Ascending aorta (tissue), 2 donors: ENCODE results near the gene FAM111B. TPM values are rescaled to one million over a fixed set of nuclear protein-coding genes. Genes with fewer than 3 reads are reported as not detected.

Experiments used
- DNase-seq, 2 donors: peaks; one replicate each; pipeline ENCODE4 v3.0.0-alpha.2; 2019; ENCODE audit warnings: low spot score in 2 of 2
- H3K27ac ChIP-seq, 2 donors: fragments of 200-600 bp; sonication (generic); one replicate each; pipeline ENCODE4 v1.5.1; 2016 to 2017; ENCODE audit warnings: mild to moderate bottlenecking in 1 of 2
- H3K27me3 ChIP-seq: fragments of 200-600 bp; sonication (generic); one replicate; pipeline ENCODE4 v1.5.1; 2017
- H3K36me3 ChIP-seq, 2 donors: fragments of 200-600 bp; sonication (generic); one replicate each; pipeline ENCODE4 v1.5.1; 2016
- H3K4me1 ChIP-seq, 2 donors: fragments of 200-600 bp; sonication (generic); one replicate each; pipeline ENCODE4 v1.5.1; 2016 to 2017; ENCODE audit warnings: mild to moderate bottlenecking in 1 of 2
- H3K4me3 ChIP-seq, 2 donors: fragments of 200-600 bp; sonication (generic); one replicate each; pipeline ENCODE4 v1.5.1; 2016 to 2017; ENCODE audit warnings: mild to moderate bottlenecking in 1 of 2
- H3K9me3 ChIP-seq, 2 donors: fragments of 200-600 bp; sonication (generic); one replicate each; pipeline ENCODE4 v1.5.1; 2016
- CTCF ChIP-seq, 3 experiments: fragments of 200-600 bp in 2 of 3; fragments of 450-650 bp in 1 of 3; sonication (generic) in 2 of 3; IDR thresholded peaks; one replicate each; pipeline ENCODE4 v1.5.1; 2016 to 2019; ENCODE audit warnings: antibody characterized with exemption in 3 of 3, mild to moderate bottlenecking in 1 of 3, moderate library complexity in 1 of 3
- intact Hi-C: fragments of 100-400 bp; cut with DNase I; formaldehyde crosslinking; loops from one replicate; pipeline ENCODE4 v1.15.1; 2023
- total RNA-seq: library from RNA; depleted of rRNA; stranded (reverse); fragments of >200 nt; gene quantifications from one replicate; pipeline ENCODE4 v1.1.0, GENCODE V29; 2016

FAM111B gene
- total RNA-seq, 1 donor from 2014 or later: not detected

GRCh38 chr11:59112494-59112893 lies 5.5 kb downstream of the FAM111B start:
- no peak overlapping the region for H3K4me3 ChIP-seq
- no peak overlapping the region for H3K27ac ChIP-seq
- intact Hi-C loops: no loop called here
- no peak for DNase-seq
- no peaks in the 10 kb centered on the region for H3K4me1 ChIP-seq
- no peak for TF ChIP-seq CTCF (IDR thresholded peaks at IDR 0.05)
- peaks cover 1 to 4% of the 10 kb centered on the region in 2 donors for H3K9me3 ChIP-seq
- no peaks in the 10 kb centered on the region for H3K27me3 ChIP-seq
- no peaks in the 10 kb centered on the region for H3K36me3 ChIP-seq

DNA sequence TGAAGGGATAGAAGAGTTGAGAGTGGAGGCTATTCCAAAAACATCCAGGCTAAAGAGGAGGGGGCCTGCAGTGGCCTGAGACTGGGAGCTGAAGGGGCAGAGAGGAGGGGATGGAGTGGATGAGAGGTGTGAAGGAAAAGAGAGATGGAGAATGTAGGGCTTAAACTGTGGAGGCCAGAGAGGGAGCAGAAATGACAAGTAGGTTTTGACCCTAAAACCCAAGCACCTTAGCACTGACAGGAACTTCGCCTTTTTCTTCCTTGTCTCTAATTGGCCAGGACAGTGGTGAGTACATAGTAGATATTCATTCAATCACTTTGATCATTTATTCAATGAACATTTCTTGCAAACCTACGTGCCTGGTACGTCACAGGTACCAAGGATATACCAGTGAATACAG lies 7.3 kb downstream of the FAM111B start:
- Histone ChIP-seq H3K36me3 (no peaks in the 10 kb centered on the region), H3K4me1 (no peaks in the 10 kb centered on the region), H3K4me3 (no peak overlapping the region), H3K27me3 (no peaks in the 10 kb centered on the region), H3K27ac (no peak overlapping the region), H3K9me3 (peaks cover 12 to 15% of the 10 kb centered on the region in 2 donors)
- TF ChIP-seq CTCF (IDR thresholded peaks at IDR 0.05): no peak
- DNase-seq: no peak
- intact Hi-C loops: no loop called here

DNA sequence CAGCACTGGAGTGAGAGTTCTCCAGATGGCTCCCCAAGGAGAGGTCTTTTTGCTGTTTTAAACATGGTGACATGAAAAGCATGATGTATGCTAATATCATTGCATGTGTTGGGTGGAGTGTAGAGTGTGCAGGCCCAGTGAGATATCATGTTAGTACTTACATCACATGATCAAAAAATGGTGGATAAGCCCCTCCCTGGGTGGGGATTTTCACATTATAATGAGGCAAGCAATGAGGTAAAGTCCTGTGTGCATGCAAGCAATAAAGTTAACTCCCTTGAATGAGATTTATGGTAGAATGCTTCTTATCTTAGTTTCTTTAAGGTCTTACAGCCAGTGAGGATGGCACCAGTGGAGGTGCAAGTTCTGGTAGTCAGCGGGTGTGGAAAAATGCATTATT lies 8.5 kb downstream of the FAM111B start:
- peaks cover 12 to 15% of the 10 kb centered on the region in 2 donors for H3K9me3 ChIP-seq
- H3K27ac ChIP-seq: no peak overlapping the region
- H3K27me3 ChIP-seq: no peaks in the 10 kb centered on the region
- intact Hi-C loops: no loop called here
- H3K36me3 ChIP-seq: no peaks in the 10 kb centered on the region
- H3K4me3 ChIP-seq: no peak overlapping the region
- H3K4me1 ChIP-seq: no peaks in the 10 kb centered on the region
- TF ChIP-seq CTCF (IDR thresholded peaks at IDR 0.05): no peak
- DNase-seq: no peak

DNA sequence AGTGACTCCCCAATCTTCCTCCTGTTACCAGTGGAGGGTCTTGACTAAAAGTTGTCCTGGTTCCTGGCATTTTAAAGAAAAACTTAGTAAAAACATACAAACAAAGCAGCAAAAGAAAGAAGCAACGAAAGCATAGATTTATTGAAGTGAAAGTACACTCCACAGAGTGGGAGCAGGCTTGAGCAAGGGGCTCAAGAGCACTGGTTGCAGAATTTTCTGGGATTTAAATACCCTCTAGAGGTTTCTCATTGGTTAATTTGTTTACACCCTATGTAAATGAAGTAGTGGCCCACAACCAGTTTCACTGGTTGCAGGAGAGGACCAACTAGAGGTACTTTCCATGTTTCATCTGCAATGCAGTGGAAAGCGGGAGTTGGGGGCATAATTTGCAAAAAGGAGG lies 10.7 kb downstream of the FAM111B start:
- Histone ChIP-seq H3K4me1 (no peaks in the 10 kb centered on the region), H3K36me3 (no peaks in the 10 kb centered on the region), H3K27ac (no peak overlapping the region), H3K9me3 (peaks cover 12 to 15% of the 10 kb centered on the region in 2 donors), H3K4me3 (no peak overlapping the region), H3K27me3 (no peaks in the 10 kb centered on the region)
- no peak for TF ChIP-seq CTCF (IDR thresholded peaks at IDR 0.05)
- intact Hi-C loops: no loop called here
- no peak for DNase-seq

DNA sequence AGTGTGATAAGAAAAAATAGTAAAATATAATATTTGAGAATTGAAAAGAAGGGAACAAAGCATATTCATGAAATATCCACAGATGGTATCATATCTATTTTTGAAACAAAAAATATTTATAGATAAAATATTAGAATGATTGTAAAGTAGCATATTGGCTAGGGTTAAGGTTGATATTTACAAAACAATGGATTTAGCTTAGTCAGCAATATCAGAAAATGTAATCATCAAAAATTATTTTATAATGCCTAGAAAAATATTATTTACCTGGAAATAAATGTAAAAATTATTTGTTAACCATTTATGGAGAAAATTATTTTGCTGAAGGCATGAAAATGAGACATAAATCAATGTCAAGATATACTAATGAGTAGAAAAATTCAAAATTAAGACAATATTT lies 12.8 kb downstream of the FAM111B start:
- Histone ChIP-seq H3K27me3 (no peaks in the 10 kb centered on the region), H3K27ac (no peak overlapping the region), H3K9me3 (peaks cover 12 to 15% of the 10 kb centered on the region in 2 donors), H3K36me3 (no peaks in the 10 kb centered on the region), H3K4me1 (no peaks in the 10 kb centered on the region), H3K4me3 (no peak overlapping the region)
- no peak for TF ChIP-seq CTCF (IDR thresholded peaks at IDR 0.05)
- intact Hi-C loops: no loop called here
- no peak for DNase-seq
